Measurements from ENCODE around the gene DENND6B.

The DENND6B gene

DNA sequence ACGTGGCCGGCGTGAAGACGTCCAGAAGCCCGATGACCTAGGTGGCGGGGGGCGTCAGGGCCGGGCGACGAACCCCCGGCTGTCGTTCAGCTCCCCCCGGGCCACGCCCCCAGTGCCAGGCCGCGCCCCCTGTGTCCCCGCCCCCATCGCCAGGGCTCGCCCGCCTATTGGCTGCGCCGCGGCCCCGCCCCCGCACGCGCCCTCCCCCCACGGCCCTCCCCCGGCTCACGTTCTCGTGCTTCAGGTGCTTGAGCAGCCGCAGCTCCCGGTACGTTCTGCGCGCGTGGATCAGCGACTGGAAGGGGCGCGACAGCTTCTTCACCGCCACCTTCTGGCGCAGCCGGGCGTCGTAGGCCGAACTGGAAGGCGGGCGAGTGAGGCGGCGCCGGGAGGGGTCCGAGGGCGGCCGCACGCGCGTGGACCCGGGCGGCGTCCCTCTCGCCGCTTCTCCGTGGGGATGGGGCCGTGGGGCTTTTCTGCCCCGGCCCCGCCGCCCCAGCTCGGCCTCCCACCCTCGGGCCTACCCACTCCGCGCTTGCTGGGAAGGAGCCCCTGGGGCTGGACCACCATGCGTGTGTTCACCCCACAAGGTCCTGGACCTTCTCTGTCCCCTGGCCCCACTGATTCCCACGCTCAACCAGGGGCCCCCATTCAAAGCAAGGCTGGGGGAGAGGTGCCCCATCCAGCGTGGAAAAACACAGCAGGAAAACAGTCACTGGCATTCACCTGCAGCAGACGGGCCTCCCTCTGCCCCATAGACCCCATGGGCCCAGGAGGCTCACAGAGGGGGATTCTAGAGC lies 59.0 kb downstream of the DENND6B start:
- H3K4me3 ChIP-seq (ENCODE audit: control insufficient read depth, low read depth, low read length): peak overlapping the region; percentile 26
- DNase-seq (ENCODE audit: low read depth): no peak
- TF ChIP-seq, protein P1, sequence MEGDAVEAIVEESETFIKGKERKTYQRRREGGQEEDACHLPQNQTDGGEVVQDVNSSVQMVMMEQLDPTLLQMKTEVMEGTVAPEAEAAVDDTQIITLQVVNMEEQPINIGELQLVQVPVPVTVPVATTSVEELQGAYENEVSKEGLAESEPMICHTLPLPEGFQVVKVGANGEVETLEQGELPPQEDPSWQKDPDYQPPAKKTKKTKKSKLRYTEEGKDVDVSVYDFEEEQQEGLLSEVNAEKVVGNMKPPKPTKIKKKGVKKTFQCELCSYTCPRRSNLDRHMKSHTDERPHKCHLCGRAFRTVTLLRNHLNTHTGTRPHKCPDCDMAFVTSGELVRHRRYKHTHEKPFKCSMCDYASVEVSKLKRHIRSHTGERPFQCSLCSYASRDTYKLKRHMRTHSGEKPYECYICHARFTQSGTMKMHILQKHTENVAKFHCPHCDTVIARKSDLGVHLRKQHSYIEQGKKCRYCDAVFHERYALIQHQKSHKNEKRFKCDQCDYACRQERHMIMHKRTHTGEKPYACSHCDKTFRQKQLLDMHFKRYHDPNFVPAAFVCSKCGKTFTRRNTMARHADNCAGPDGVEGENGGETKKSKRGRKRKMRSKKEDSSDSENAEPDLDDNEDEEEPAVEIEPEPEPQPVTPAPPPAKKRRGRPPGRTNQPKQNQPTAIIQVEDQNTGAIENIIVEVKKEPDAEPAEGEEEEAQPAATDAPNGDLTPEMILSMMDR (IDR thresholded peaks at IDR 0.05; ENCODE audit: control insufficient read depth, insufficient read depth, low read depth, low read length, missing control alignments): peak; percentile 33

DNA sequence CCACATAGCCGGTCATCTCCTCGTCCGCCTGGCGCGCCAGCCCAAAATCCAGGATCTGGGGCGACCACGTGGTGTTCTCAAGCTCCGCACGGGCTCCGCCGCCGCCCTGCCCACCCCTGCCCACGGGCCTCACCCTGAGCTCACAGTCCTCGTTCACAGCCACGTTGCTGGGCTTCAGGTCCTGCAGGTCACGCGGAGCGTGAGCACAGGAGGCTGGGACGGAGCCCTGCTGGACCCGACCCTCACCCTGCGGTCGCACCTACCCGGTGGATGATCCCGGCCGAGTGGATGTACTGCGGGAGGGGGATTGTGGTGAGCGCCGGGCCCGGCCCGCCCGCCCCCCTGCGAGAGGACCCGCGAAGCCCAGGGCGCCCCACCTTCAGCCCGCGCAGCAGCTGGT lies 59.8 kb downstream of the DENND6B start:
- TF ChIP-seq, protein P1 (IDR thresholded peaks at IDR 0.05; ENCODE audit: control insufficient read depth, insufficient read depth, low read depth, low read length, missing control alignments): no peak
- DNase-seq (ENCODE audit: low read depth): no peak
- no peak overlapping the region for H3K4me3 ChIP-seq (ENCODE audit: control insufficient read depth, low read depth, low read length)

DNA sequence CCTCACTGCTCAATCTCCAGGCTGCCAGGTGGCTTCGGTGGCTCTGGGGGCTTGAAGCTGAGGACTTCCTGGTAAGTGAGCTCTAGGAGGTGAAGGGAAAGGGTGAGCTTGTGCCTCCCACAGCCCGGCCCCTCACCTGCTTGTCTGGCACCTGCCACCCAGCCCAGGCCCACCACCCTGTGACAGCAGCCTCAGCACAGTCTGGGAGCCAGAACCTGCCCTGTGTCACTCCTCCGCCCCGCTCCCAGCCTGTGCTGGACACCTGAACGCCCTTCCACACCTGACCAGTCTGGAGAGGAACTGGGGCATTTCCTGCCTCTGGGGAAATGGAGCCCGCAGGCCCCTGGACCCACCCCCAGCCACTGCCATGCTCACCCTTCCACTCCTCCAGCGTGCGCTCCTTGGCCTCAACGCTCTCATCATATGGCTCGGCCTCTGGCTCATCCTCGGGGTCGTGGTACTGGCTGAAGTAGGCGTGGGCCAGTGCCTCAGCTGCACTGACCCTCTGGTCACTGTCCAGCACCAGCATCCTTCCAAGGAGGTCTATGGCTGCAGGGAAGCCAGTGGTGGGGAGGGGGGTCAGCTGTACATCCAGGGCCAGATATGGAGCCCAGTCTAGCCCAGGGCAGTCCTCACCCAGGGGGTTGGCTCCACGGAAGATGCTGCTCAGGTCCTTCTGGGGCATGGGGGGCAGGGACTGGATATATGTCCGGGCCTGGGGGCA lies 61.7 kb downstream of the DENND6B start:
- TF ChIP-seq, protein P1 (IDR thresholded peaks at IDR 0.05; ENCODE audit: control insufficient read depth, insufficient read depth, low read depth, low read length, missing control alignments): no peak
- DNase-seq (ENCODE audit: low read depth): no peak
- H3K4me3 ChIP-seq (ENCODE audit: control insufficient read depth, low read depth, low read length): no peak overlapping the region

DNA sequence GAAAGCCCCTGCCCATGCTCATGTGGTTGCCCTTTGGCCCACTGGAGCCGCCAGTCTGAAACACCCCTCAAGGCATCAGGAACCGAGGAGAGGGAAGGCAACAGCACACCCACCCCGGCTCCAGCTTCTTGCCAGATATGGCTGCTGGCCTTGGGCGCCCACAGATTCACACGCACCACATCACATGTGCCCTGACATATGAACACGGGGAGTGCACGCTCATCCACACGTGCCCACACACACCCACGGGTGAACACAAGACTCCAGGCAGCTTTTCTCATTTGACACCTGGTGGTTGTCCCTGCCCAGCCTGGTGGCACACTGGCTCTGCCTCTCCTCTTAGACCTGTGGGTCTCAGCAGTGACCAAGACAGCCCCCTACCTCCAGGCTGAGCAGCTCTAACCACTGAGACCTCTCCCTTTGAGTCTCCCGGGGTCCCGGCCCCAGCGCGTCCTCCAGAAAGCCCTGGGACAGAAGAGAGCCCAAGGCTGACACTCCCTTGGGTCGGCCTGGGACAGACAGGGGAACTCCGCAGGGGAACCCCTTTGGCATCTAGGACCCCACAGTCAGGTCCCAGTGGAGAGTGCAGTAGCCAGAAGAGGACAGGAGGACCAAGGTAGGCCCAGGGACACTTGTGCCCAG lies 62.6 kb downstream of the DENND6B start:
- no peak for DNase-seq (ENCODE audit: low read depth)
- TF ChIP-seq, protein P1 (IDR thresholded peaks at IDR 0.05; ENCODE audit: control insufficient read depth, insufficient read depth, low read depth, low read length, missing control alignments): no peak
- H3K4me3 ChIP-seq (ENCODE audit: control insufficient read depth, low read depth, low read length): no peak overlapping the region

DNA sequence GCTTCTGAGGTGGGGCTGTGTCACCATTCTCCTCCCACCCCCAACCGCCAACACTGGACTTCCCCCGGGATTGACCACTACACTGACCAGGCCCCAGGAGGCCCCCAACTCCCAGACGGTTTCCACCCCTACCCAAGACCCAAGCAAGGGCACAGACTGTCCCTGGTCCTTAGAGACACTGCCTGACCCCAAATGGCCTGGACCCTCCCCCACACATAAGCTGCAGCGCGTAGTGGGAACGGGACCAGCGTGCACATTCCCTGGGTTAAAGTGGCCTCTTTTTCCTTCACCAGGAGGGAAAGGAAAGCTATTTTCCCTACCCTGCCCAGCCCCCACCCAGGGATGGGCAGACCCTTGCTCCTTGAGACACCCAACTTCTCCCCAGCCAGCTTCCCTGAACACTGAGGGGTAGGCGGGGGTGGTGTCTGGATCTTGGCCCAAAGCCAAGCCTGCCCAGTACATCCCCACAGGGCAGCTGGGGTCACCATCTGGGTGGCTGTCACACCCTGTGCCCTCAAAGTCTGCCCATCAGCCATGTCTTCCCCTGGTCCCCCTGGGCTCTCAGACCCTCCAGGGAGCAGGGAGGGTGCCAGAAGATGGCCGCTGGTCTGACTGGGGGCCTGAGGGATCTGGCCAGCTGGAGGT lies 63.7 kb downstream of the DENND6B start:
- TF ChIP-seq, protein P1 (IDR thresholded peaks at IDR 0.05; ENCODE audit: control insufficient read depth, insufficient read depth, low read depth, low read length, missing control alignments): no peak
- DNase-seq (ENCODE audit: low read depth): no peak
- no peak overlapping the region for H3K4me3 ChIP-seq (ENCODE audit: control insufficient read depth, low read depth, low read length)

DNA sequence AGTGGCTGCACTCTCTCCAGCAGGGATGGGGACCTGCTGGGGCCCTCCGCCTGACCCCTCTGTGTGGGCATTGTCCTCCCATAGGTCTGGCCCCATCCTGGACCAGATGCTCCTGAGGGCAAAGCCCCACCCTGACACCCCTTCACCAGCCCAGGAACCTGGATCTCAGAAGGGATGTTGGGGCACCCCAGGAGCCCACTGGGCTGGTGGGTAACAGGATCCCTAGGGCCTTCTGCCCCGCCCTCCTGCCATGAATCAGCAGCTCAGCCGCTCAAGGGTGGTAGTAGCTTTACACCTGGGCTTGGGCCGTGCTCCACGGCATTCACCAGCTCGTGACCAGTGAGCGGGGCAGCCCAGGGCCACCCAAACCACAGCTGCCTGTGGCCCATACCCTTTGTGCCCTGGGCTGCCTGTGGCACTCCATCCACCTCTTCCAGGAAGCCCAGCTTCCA lies 64.3 kb downstream of the DENND6B start:
- no peak for DNase-seq (ENCODE audit: low read depth)
- no peak overlapping the region for H3K4me3 ChIP-seq (ENCODE audit: control insufficient read depth, low read depth, low read length)

More for the DNA sequence above, 64.3 kb downstream of the DENND6B start:
- TF ChIP-seq, protein P1 (IDR thresholded peaks at IDR 0.05; ENCODE audit: control insufficient read depth, insufficient read depth, low read depth, low read length, missing control alignments): no peak
